ENCODE measurements around the gene DIDO1.
A peak's percentile ranks its signal among the peaks of the same experiment; 100 is the strongest.

DIDO1 gene

GRCh38 chr20:62922451-62922921 lies 3.8 kb downstream of the DIDO1 start:
- H3K27me3 ChIP-seq (replicated peaks; ENCODE audit: control insufficient read depth, insufficient read depth, low read length), result no peaks in the 10 kb centered on the region
- H3K4me1 ChIP-seq (ENCODE audit: control insufficient read depth, insufficient read depth, low read length), result peaks cover 70% of the 10 kb centered on the region
- H3K9ac ChIP-seq (ENCODE audit: low read length), result no peak overlapping the region
- no peaks in the 10 kb centered on the region for H3K9me3 ChIP-seq (ENCODE audit: control insufficient read depth, low read length)
- H3K36me3 ChIP-seq (ENCODE audit: control insufficient read depth, insufficient read depth, low read length, severe bottlenecking), result no peaks in the 10 kb centered on the region
- DNase-seq (ENCODE audit: low read depth), result no peak
- no peak overlapping the region for H3K4me3 ChIP-seq (ENCODE audit: low read length)

GRCh38 chr20:62921119-62921687 lies 5.1 kb downstream of the DIDO1 start:
- no peak overlapping the region for H3K4me3 ChIP-seq (ENCODE audit: low read length)
- H3K9ac ChIP-seq (ENCODE audit: low read length), result no peak overlapping the region
- peak; percentile 74 for DNase-seq (ENCODE audit: low read depth)
- H3K4me1 ChIP-seq (ENCODE audit: control insufficient read depth, insufficient read depth, low read length), result peaks cover 69% of the 10 kb centered on the region
- H3K27me3 ChIP-seq (replicated peaks; ENCODE audit: control insufficient read depth, insufficient read depth, low read length), result no peaks in the 10 kb centered on the region
- no peaks in the 10 kb centered on the region for H3K36me3 ChIP-seq (ENCODE audit: control insufficient read depth, insufficient read depth, low read length, severe bottlenecking)
- H3K9me3 ChIP-seq (ENCODE audit: control insufficient read depth, low read length), result no peaks in the 10 kb centered on the region

- no peak overlapping the region for H3K9ac ChIP-seq (ENCODE audit: low read length)
- peaks cover 78% of the 10 kb centered on the region for H3K4me1 ChIP-seq (ENCODE audit: control insufficient read depth, insufficient read depth, low read length)
- no peak for DNase-seq (ENCODE audit: low read depth)
- no peaks in the 10 kb centered on the region for H3K36me3 ChIP-seq (ENCODE audit: control insufficient read depth, insufficient read depth, low read length, severe bottlenecking)
- no peaks in the 10 kb centered on the region for H3K27me3 ChIP-seq (replicated peaks; ENCODE audit: control insufficient read depth, insufficient read depth, low read length)
- no peak overlapping the region for H3K4me3 ChIP-seq (ENCODE audit: low read length)
- H3K9me3 ChIP-seq (ENCODE audit: control insufficient read depth, low read length), result no peaks in the 10 kb centered on the region
Observed at GRCh38 chr20:62920039-62920645, 6.2 kb downstream of the DIDO1 start.

GRCh38 chr20:62918831-62919230 lies 7.5 kb downstream of the DIDO1 start:
- Histone ChIP-seq H3K9me3 (ENCODE audit: control insufficient read depth, low read length) (no peaks in the 10 kb centered on the region), H3K4me3 (ENCODE audit: low read length) (no peak overlapping the region), H3K36me3 (ENCODE audit: control insufficient read depth, insufficient read depth, low read length, severe bottlenecking) (no peaks in the 10 kb centered on the region), H3K4me1 (ENCODE audit: control insufficient read depth, insufficient read depth, low read length) (peaks cover 78% of the 10 kb centered on the region), H3K27me3 (replicated peaks; ENCODE audit: control insufficient read depth, insufficient read depth, low read length) (no peaks in the 10 kb centered on the region), H3K9ac (ENCODE audit: low read length) (no peak overlapping the region)
- no peak for DNase-seq (ENCODE audit: low read depth)

GRCh38 chr20:62918147-62918546 lies 8.2 kb downstream of the DIDO1 start:
- no peaks in the 10 kb centered on the region for H3K27me3 ChIP-seq (replicated peaks; ENCODE audit: control insufficient read depth, insufficient read depth, low read length)
- H3K4me3 ChIP-seq (ENCODE audit: low read length), result no peak overlapping the region
- no peak for DNase-seq (ENCODE audit: low read depth)
- H3K9ac ChIP-seq (ENCODE audit: low read length), result no peak overlapping the region
- peaks cover 76% of the 10 kb centered on the region for H3K4me1 ChIP-seq (ENCODE audit: control insufficient read depth, insufficient read depth, low read length)
- H3K9me3 ChIP-seq (ENCODE audit: control insufficient read depth, low read length), result no peaks in the 10 kb centered on the region
- H3K36me3 ChIP-seq (ENCODE audit: control insufficient read depth, insufficient read depth, low read length, severe bottlenecking), result no peaks in the 10 kb centered on the region

GRCh38 chr20:62917720-62918119 lies 8.6 kb downstream of the DIDO1 start:
- Histone ChIP-seq H3K36me3 (ENCODE audit: control insufficient read depth, insufficient read depth, low read length, severe bottlenecking) (no peaks in the 10 kb centered on the region), H3K27me3 (replicated peaks; ENCODE audit: control insufficient read depth, insufficient read depth, low read length) (no peaks in the 10 kb centered on the region), H3K4me1 (ENCODE audit: control insufficient read depth, insufficient read depth, low read length) (peaks cover 74% of the 10 kb centered on the region), H3K9me3 (ENCODE audit: control insufficient read depth, low read length) (no peaks in the 10 kb centered on the region), H3K4me3 (ENCODE audit: low read length) (no peak overlapping the region), H3K9ac (ENCODE audit: low read length) (no peak overlapping the region)
- DNase-seq (ENCODE audit: low read depth), result no peak

GRCh38 chr20:62916703-62917476 lies 9.4 kb downstream of the DIDO1 start:
- DNase-seq (ENCODE audit: low read depth), result no peak
- Histone ChIP-seq H3K27me3 (replicated peaks; ENCODE audit: control insufficient read depth, insufficient read depth, low read length) (no peaks in the 10 kb centered on the region), H3K4me1 (ENCODE audit: control insufficient read depth, insufficient read depth, low read length) (peaks cover 67% of the 10 kb centered on the region), H3K9ac (ENCODE audit: low read length) (no peak overlapping the region), H3K36me3 (ENCODE audit: control insufficient read depth, insufficient read depth, low read length, severe bottlenecking) (peaks cover 7% of the 10 kb centered on the region), H3K4me3 (ENCODE audit: low read length) (no peak overlapping the region), H3K9me3 (ENCODE audit: control insufficient read depth, low read length) (no peaks in the 10 kb centered on the region)

GRCh38 chr20:62914970-62915457 lies 11.3 kb downstream of the DIDO1 start:
- DNase-seq (ENCODE audit: low read depth), result peak; percentile 30
- Histone ChIP-seq H3K36me3 (ENCODE audit: control insufficient read depth, insufficient read depth, low read length, severe bottlenecking) (peaks cover 25% of the 10 kb centered on the region), H3K9ac (ENCODE audit: low read length) (no peak overlapping the region), H3K9me3 (ENCODE audit: control insufficient read depth, low read length) (no peaks in the 10 kb centered on the region), H3K4me3 (ENCODE audit: low read length) (no peak overlapping the region), H3K27me3 (replicated peaks; ENCODE audit: control insufficient read depth, insufficient read depth, low read length) (no peaks in the 10 kb centered on the region), H3K4me1 (ENCODE audit: control insufficient read depth, insufficient read depth, low read length) (peaks cover 50% of the 10 kb centered on the region)

DNA sequence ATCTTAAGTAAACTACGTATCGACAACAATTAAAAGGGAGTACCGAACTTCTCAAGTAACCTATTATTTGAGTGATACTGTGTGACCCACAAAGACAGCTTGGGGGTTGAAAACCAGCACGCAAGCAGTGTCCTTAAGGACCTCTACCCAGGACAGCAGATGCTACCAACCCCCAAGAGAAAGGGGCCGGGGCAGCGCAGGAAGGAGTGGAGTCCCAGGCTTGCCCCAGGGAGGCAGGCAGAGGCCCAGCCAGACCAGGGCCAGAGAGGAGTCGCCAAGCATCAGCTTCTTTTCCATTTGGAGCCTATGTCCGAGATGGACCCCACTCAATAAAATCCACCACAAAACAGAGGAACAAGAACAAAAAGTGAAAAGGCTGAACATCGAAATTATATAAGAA lies 11.9 kb downstream of the DIDO1 start:
- no peak for DNase-seq (ENCODE audit: low read depth)
- peaks cover 31% of the 10 kb centered on the region for H3K36me3 ChIP-seq (ENCODE audit: control insufficient read depth, insufficient read depth, low read length, severe bottlenecking)
- peaks cover 48% of the 10 kb centered on the region for H3K4me1 ChIP-seq (ENCODE audit: control insufficient read depth, insufficient read depth, low read length)
- no peaks in the 10 kb centered on the region for H3K27me3 ChIP-seq (replicated peaks; ENCODE audit: control insufficient read depth, insufficient read depth, low read length)
- no peak overlapping the region for H3K4me3 ChIP-seq (ENCODE audit: low read length)
- no peak overlapping the region for H3K9ac ChIP-seq (ENCODE audit: low read length)
- no peaks in the 10 kb centered on the region for H3K9me3 ChIP-seq (ENCODE audit: control insufficient read depth, low read length)

GRCh38 chr20:62913043-62913630 lies 13.2 kb downstream of the DIDO1 start:
- Histone ChIP-seq H3K9me3 (ENCODE audit: control insufficient read depth, low read length) (no peaks in the 10 kb centered on the region), H3K4me3 (ENCODE audit: low read length) (no peak overlapping the region), H3K4me1 (ENCODE audit: control insufficient read depth, insufficient read depth, low read length) (peaks cover 40% of the 10 kb centered on the region), H3K36me3 (ENCODE audit: control insufficient read depth, insufficient read depth, low read length, severe bottlenecking) (peaks cover 44% of the 10 kb centered on the region), H3K27me3 (replicated peaks; ENCODE audit: control insufficient read depth, insufficient read depth, low read length) (no peaks in the 10 kb centered on the region), H3K9ac (ENCODE audit: low read length) (no peak overlapping the region)
- DNase-seq (ENCODE audit: low read depth), result no peak

- Histone ChIP-seq H3K4me1 (ENCODE audit: control insufficient read depth, insufficient read depth, low read length) (peaks cover 33% of the 10 kb centered on the region), H3K9ac (ENCODE audit: low read length) (no peak overlapping the region), H3K27me3 (replicated peaks; ENCODE audit: control insufficient read depth, insufficient read depth, low read length) (no peaks in the 10 kb centered on the region), H3K36me3 (ENCODE audit: control insufficient read depth, insufficient read depth, low read length, severe bottlenecking) (peaks cover 53% of the 10 kb centered on the region), H3K9me3 (ENCODE audit: control insufficient read depth, low read length) (no peaks in the 10 kb centered on the region), H3K4me3 (ENCODE audit: low read length) (no peak overlapping the region)
- no peak for DNase-seq (ENCODE audit: low read depth)
Observed at GRCh38 chr20:62911701-62912280, 14.5 kb downstream of the DIDO1 start.

Data from adipocyte (in vitro differentiated cells).